HG03108 (cell line): Measurements from ENCODE around the gene RAF1.
"Not testable (repeated sequence)": the region's sequence is repeated elsewhere in the genome, so short reads cannot be mapped to it uniquely, and the experiment has no call there.

Experiments used
- ATAC-seq: cut with Tn5 transposase; IDR thresholded peaks from one replicate; pipeline ENCODE4 v1.9.1; 2021; ENCODE audit warnings: moderate library complexity; ENCODE audit not compliant: unreplicated experiment

The RAF1 gene

GRCh38 chr3:12677616-12678015, 13.7 kb upstream of the RAF1 start:
- ATAC-seq, result no peak

GRCh38 chr3:12675115-12675810, 11.3 kb upstream of the RAF1 start:
- no peak for ATAC-seq

GRCh38 chr3:12673956-12674736, 10.2 kb upstream of the RAF1 start:
- not testable (repeated sequence) for ATAC-seq

GRCh38 chr3:12671120-12671450, 7.2 kb upstream of the RAF1 start:
- no peak for ATAC-seq

GRCh38 chr3:12670365-12671119, 6.6 kb upstream of the RAF1 start:
- no peak for ATAC-seq

- peak; percentile 21 for ATAC-seq
Observed at GRCh38 chr3:12663401-12663935, 449 bp downstream of the RAF1 start.

GRCh38 chr3:12662593-12663400, 1.1 kb downstream of the RAF1 start:
- no peak for ATAC-seq

- no peak for ATAC-seq
Observed at GRCh38 chr3:12661926-12662592, 1.9 kb downstream of the RAF1 start.

- ATAC-seq, result not testable (repeated sequence)
Observed at GRCh38 chr3:12661375-12661774, 2.5 kb downstream of the RAF1 start.

- no peak for ATAC-seq
Observed at GRCh38 chr3:12660196-12660595, 3.7 kb downstream of the RAF1 start.

GRCh38 chr3:12659316-12660015, 4.5 kb downstream of the RAF1 start:
- ATAC-seq, result no peak

- no peak for ATAC-seq
Observed at GRCh38 chr3:12658593-12659058, 5.3 kb downstream of the RAF1 start.

- no peak for ATAC-seq
Observed at GRCh38 chr3:12656850-12657249, 7.1 kb downstream of the RAF1 start.

- no peak for ATAC-seq
Observed at GRCh38 chr3:12656193-12656592, 7.7 kb downstream of the RAF1 start.

GRCh38 chr3:12655701-12656100, 8.2 kb downstream of the RAF1 start:
- no peak for ATAC-seq

- ATAC-seq, result no peak
Observed at GRCh38 chr3:12653747-12654146, 10.2 kb downstream of the RAF1 start.

- ATAC-seq, result peak; percentile 43
Observed at GRCh38 chr3:12648384-12648959, 15.4 kb downstream of the RAF1 start.

GRCh38 chr3:12644331-12644937, 19.5 kb downstream of the RAF1 start:
- ATAC-seq, result no peak

GRCh38 chr3:12643724-12644123, 20.2 kb downstream of the RAF1 start:
- ATAC-seq, result no peak
